Heart right ventricle (tissue), 16 donors: ENCODE measurements around the gene TLR4. TPM values are rescaled to one million over a fixed set of nuclear protein-coding genes. Genes with fewer than 3 reads are reported as not detected.
A peak's percentile ranks its signal among the peaks of the same experiment; 100 is the strongest.

ENCODE experiments used
- ATAC-seq, 8 donors: fragments of 200-7000 bp; cut with Tn5 transposase; one replicate each; pipeline ENCODE4 v1.9.1; 2020; ENCODE audit warnings: mild to moderate bottlenecking in 8 of 8, moderate library complexity in 8 of 8, moderate number of reproducible peaks in 1 of 8
- DNase-seq, 2 donors: peaks; one replicate each; pipeline ENCODE4 v3.0.0-alpha.2; 2020
- H3K27ac ChIP-seq, 10 donors: fragments of 200-600 bp; sonication (generic) in 2 of 10; one replicate each; pipeline versions ENCODE4 v1.5.0 to v1.8.0; 2020 to 2022; ENCODE audit warnings: mild to moderate bottlenecking in 3 of 10
- H3K27me3 ChIP-seq, 7 donors: fragments of 200-600 bp; one replicate each; pipeline ENCODE4 v1.8.0; 2021 to 2022; ENCODE audit warnings: mild to moderate bottlenecking in 2 of 7
- H3K36me3 ChIP-seq, 9 donors: fragments of 200-600 bp; sonication (generic) in 1 of 9; one replicate each; pipeline versions ENCODE4 v1.5.0 to v1.8.0; 2020 to 2022; ENCODE audit warnings: mild to moderate bottlenecking in 2 of 9
- H3K4me1 ChIP-seq, 9 donors: fragments of 200-600 bp; sonication (generic) in 1 of 9; one replicate each; pipeline versions ENCODE4 v1.5.0 to v1.8.0; 2020 to 2022; ENCODE audit warnings: mild to moderate bottlenecking in 4 of 9
- H3K4me3 ChIP-seq, 10 donors: fragments of 200-600 bp; sonication (generic) in 2 of 10; one replicate each; pipeline versions ENCODE4 v1.5.0 to v1.8.0; 2020 to 2022; ENCODE audit warnings: mild to moderate bottlenecking in 7 of 10, moderate library complexity in 2 of 10
- H3K9me3 ChIP-seq, 11 donors: fragments of 200-600 bp in 10 of 11; sonication (generic) in 2 of 11; one replicate each; pipeline versions ENCODE4 v1.5.0 to v1.8.0; 2013 to 2022; ENCODE audit warnings: mild to moderate bottlenecking in 2 of 11, control low read depth in 1 of 11, moderate library complexity in 1 of 11
- WGBS, 2 donors: extraction: QIAGEN DNeasy Blood & Tissue Kit; methylation state at CpG; one replicate each; pipeline ENCODE4 v1.1.7; 2013; ENCODE audit warnings: inconsistent platforms in 1 of 2; 5-methylcytosine and 5-hydroxymethylcytosine counted together
- intact Hi-C, 10 donors: fragments of 100-400 bp; cut with DNase I; formaldehyde crosslinking; loops; one replicate each; pipeline versions ENCODE4 v1.11.1 to v1.14.2; 2022
- polyA plus RNA-seq, 2 donors: library from polyadenylated mRNA; stranded (reverse); fragments of 200-250 nt; gene quantifications; one replicate each; pipeline ENCODE4 v1.2.3, GENCODE V29; 2013
- total RNA-seq, 10 donors: library from RNA; stranded (reverse); fragmentation: NEBNext Ultra II Directional in 3 of 10; extraction: Animal tissue kit (Norgen Biotek cat#: 25700) in 3 of 10; gene quantifications; one replicate each; pipeline versions ENCODE4 v1.2.1 to v1.2.4, GENCODE V29; 2021 to 2023
- TF ChIP-seq, protein P1 (sequence below), 9 donors: fragments of 200-600 bp; sonication (generic) in 2 of 9; IDR thresholded peaks; one replicate each; pipeline versions ENCODE4 v1.5.0 to v1.8.0; 2021 to 2022; ENCODE audit warnings: antibody characterized with exemption in 9 of 9, mild to moderate bottlenecking in 5 of 9, moderate library complexity in 1 of 9
- donor health status: Arrhythmogenic right ventricular cardiomyopathy.
- donor health status: ischemic (EF 13 %, LVEDD 7.1; RV severe dilation, severe dysfunction).
- donor health status: healthy with polysubstance abuse.
- donor health status: DM: no; HTN: yes; CAD: no.
- donor health status: DM: no; HTN: no; CAD: no.
- donor health status: ischemic (EF 25% LVEDD 6.9; RV normal size, moderate dysfunction).
- donor health status: ischemic (EF 25% LVEDD 5.7; RV mildly dilated, moderate dysfunction).
- donor health status: healthy.
- donor health status: DM: yes; HTN: yes; CAD: no.
- donor health status: Ischemic cardiomyopathy.
- donor health status: ischemic (EF 35%, LVEDD 5.7; RV mildly dilated, moderate dysfunction).
- donor health status: nonischemic (EF 11% LVEDD 7.7; RV severe dilation, severe dysfunction).
- donor health status: DM: yes; HTN: yes; CAD: no.
- donor health status: PGD.
- donor health status: ischemic (EF 29% LVEDD 5.4; RV normal size, mild dysfunction).
- donor health status: nonischemic (EF 23%, LVEDD 6.1; RV moderate dilation, normal function).

TLR4 gene
- total and polyA plus RNA-seq, 12 donors: 2.3 to 24.7 (median 10.5) TPM

DNA sequence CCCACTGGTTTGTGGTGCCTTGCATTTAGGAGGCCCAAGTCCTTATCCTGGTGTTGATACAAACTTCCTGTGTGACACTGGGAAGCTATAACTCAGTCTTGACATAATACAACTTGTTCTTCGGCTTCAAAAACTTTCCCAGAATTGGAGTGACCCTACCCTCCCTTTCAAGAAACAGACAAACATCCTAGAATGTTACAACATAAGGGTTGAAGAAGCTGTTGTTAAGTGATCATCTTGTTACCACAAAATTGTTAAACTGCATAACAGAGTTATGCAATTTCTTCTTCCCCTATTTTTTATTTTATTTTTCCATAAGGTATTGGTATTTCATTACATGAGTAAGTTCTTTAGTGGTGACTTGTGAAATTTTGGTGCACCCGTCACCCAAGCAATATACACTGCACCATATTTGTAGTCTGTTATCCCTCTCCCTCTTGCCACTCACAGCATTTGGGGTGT lies 21.3 kb downstream of the TLR4 start:
- intact Hi-C loops: no loop called here

DNA sequence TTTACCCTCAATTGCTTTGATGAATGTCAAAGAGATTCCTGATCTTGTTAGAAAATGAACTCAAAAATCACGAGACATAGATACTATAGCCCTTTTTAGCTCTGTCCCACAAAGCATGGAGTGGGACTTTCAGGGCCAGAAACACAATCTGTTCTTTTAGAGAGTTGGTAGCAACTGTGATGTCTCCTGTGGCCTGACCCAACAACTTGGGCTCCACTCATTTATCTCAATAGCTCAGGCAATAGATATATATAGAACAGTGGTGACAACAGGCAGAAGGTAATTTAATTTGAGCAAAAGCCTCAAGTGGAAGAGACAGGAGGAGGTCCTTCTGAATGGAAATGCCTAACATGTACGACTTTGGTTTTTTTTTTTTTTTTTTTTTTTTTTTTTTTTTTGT lies 25.2 kb downstream of the TLR4 start:
- Histone ChIP-seq H3K27ac (no peak overlapping the region), H3K36me3 (no peaks in the 10 kb centered on the region), H3K4me1 (peaks cover 0 to 34% (median 8%) of the 10 kb centered on the region in 9 donors), H3K9me3 (no peaks in the 10 kb centered on the region), H3K4me3 (no peak overlapping the region), H3K27me3 (no peaks in the 10 kb centered on the region)
- intact Hi-C loops: no loop called here
- TF ChIP-seq, protein P1, sequence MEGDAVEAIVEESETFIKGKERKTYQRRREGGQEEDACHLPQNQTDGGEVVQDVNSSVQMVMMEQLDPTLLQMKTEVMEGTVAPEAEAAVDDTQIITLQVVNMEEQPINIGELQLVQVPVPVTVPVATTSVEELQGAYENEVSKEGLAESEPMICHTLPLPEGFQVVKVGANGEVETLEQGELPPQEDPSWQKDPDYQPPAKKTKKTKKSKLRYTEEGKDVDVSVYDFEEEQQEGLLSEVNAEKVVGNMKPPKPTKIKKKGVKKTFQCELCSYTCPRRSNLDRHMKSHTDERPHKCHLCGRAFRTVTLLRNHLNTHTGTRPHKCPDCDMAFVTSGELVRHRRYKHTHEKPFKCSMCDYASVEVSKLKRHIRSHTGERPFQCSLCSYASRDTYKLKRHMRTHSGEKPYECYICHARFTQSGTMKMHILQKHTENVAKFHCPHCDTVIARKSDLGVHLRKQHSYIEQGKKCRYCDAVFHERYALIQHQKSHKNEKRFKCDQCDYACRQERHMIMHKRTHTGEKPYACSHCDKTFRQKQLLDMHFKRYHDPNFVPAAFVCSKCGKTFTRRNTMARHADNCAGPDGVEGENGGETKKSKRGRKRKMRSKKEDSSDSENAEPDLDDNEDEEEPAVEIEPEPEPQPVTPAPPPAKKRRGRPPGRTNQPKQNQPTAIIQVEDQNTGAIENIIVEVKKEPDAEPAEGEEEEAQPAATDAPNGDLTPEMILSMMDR (IDR thresholded peaks at IDR 0.05): no peak
- ATAC-seq: peak in 2 of 8 donors; percentile 19 to 39
- WGBS, 2 donors: 70 to 71% methylated on average over 2 of the region's 2 CpGs
- DNase-seq: no peak

More for the DNA sequence above, 21.3 kb downstream of the TLR4 start:
- TF ChIP-seq, protein P1 (IDR thresholded peaks at IDR 0.05): no peak
- Histone ChIP-seq H3K4me3 (no peak overlapping the region), H3K36me3 (no peaks in the 10 kb centered on the region), H3K27ac (peak overlapping the region in 2 of 10 donors; percentile 20 to 85), H3K4me1 (peaks cover 13 to 60% (median 45%) of the 10 kb centered on the region in 9 donors), H3K9me3 (no peaks in the 10 kb centered on the region), H3K27me3 (no peaks in the 10 kb centered on the region)
- peak in 5 of 8 donors; percentile 31 to 69 (median 53) for ATAC-seq
- DNase-seq: no peak
- 49 to 59% methylated on average over 2 of the region's 2 CpGs for WGBS, 2 donors

DNA sequence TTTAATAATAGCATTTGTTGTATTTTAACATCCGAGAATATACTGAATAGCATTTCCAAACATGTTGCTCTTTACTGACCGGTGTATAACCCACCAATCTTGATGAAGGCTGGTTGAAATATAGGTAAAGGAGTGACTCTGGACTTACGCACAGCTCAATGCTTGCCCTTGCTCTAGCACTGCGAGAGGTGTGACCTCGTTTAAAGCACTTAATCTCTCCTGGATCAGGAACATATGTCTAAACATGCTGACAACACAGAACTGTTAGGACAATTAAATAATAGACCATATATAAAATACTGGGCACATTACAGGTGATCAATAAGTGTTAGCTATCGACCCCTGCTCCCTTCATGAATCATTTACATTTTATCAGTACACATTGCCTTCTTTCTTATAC lies 28.3 kb downstream of the TLR4 start:
- Histone ChIP-seq H3K4me1 (peaks cover 0 to 25% (median 0%) of the 10 kb centered on the region in 9 donors), H3K27me3 (no peaks in the 10 kb centered on the region), H3K36me3 (no peaks in the 10 kb centered on the region), H3K4me3 (no peak overlapping the region), H3K27ac (no peak overlapping the region), H3K9me3 (no peaks in the 10 kb centered on the region)
- TF ChIP-seq, protein P1 (IDR thresholded peaks at IDR 0.05): no peak
- ATAC-seq (no peak), DNase-seq (no peak)
- intact Hi-C loops: no loop called here
- WGBS, 2 donors: 85 to 87% methylated on average over 6 of the region's 6 CpGs

DNA sequence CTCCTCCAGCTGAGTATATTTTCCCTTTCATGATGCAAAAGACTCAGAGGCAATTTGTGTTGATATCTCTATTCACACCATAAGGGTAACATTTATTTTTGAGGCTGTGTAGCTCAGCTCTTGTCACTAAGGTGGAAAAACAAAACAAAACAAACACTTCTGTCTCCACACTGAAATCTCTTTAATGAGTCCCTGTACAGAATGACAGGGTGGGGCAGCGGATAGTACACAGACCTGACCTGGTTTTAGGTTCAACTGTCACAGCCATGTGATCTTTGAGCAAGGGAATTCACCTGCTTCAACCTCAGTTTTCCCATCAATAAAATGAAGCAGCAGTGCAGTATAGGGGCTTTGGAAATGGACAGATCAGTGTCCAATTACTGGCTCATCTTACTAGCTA lies 29.3 kb downstream of the TLR4 start:
- Histone ChIP-seq H3K27me3 (no peaks in the 10 kb centered on the region), H3K36me3 (no peaks in the 10 kb centered on the region), H3K9me3 (no peaks in the 10 kb centered on the region), H3K4me3 (peak overlapping the region in 1 of 10 donors; percentile 15), H3K27ac (no peak overlapping the region), H3K4me1 (peaks cover 0 to 25% (median 0%) of the 10 kb centered on the region in 9 donors)
- DNase-seq (no peak), ATAC-seq (peak in 7 of 8 donors; percentile 32 to 90 (median 58))
- TF ChIP-seq, protein P1 (IDR thresholded peaks at IDR 0.05): no peak
- intact Hi-C loops: no loop called here
- WGBS, 2 donors: 75 to 80% methylated on average over 1 of the region's 1 CpG
